GM19023 (cell line): Measurements from ENCODE around the gene CAMK1D.

Experiments
- ATAC-seq: cut with Tn5 transposase; IDR thresholded peaks from one replicate; pipeline ENCODE4 v1.9.1; 2021; ENCODE audit warnings: mild to moderate bottlenecking, moderate library complexity; ENCODE audit not compliant: unreplicated experiment

Gene CAMK1D

GRCh38 chr10:12397941-12398340 is 48.6 kb downstream of the CAMK1D start:
- ATAC-seq: no peak

DNA sequence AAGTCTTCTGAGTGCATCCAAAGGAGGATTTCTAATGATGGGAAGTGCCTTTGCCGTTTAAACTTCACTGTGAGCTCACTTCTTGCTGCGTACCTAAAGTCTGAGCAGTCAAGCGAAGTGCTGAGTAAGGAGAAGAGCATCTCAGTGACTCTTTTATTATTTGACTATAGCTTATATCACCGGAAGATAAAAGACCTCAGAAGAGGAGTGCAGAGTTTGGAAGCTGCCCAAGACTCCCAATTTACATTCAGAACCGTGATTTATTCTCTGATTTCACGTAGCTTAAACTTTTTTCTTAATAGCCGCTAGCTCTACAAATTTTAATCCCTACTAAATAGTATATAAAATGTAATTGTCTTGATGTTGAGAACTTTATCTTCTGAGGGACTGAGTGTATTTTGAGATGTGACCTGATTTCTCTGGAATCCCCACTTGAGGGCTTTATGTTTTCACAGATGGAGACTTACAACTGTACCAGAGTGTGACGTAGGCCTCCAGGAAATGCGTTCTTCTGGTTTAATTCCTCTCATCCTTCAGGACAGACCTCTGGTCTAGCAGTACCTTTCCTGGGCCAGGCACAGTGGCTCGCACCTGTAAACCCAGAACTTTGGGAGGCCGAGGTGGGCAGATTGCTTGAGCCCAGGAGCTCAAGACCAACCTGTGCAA is 51.1 kb downstream of the CAMK1D start:
- ATAC-seq: no peak

DNA sequence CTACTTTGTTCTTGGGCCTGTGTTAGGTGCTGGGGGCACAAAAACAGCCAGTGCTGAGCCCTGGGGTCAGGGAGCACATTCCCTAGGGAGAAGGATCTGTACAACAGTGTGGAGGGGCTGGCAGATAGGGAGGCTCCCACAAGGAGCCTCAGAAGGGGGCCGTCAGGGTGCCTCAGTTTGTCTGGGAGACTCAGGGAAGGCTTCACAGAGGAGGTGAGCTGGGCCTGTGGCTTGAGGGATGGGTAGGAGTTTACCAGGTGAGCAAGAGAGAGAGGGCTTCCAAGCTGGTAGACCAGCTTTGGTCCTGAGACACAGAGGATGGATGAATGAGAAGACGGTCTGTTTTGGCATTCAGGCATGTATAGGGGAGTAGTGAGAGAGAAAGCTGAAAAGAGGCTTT is 52.1 kb downstream of the CAMK1D start:
- no peak for ATAC-seq

DNA sequence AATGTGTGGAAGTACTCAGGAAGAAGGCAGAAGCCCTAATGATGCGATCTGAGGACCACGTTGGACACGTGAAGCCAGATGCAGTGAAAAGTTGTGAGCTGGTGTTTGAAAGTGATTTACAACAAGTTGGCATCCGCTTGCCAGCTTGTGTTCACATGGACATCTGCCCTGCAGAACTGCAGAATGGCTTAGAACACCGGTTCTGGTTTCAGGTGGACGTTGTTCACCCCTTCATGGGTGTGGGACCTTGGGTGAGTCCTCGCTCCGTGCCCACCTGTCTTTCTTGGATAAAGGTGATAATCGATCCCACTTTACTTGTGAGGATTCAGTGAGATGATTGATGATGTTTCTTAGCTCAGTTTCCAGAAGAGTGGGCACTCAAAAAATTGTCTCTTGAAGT is 53.8 kb downstream of the CAMK1D start:
- ATAC-seq: no peak

DNA sequence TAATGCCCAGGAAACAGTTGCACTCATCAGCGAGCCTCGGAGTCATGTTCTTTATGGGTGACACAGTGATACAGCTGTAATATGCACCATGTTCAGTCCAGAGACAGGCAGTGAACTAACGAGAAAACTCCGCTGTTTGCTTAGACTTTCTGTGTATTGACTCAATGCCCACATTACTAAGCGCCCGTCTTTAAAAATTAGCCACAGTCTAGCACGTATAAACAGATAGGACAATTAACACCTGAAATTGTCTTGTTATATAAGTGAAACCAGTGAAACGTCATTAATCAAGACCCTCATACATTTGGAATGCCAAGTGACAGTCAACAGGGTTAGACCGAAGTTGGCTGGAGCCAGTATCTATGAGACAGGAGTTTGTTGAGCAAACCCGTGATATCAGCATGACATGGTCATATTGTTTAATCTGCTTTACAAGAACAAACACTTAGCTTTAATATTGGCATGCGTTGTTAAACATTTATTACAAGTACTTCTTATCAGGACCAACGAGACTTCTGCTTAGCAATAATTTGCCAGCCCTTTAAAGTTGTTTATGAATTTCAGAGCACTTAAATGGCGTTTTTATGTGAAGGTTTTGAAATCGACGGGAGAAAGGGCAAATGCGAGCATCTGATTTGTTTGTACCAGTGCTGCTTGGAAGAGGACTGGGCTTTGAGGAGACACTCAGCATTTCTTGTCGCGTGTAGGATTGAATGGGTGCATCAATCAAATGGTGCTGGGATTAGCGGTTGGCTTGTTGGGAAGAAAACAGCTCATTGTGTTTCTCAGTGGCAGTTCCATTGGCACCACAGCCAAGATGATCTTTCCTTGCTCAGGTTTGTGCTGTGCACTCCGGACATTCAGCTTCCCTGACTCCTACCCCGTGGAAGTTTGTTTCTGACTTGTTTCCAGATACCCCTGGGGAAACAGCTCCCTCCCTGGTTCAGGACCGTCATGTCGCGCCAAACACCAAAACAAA is 56.3 kb downstream of the CAMK1D start:
- ATAC-seq: no peak

GRCh38 chr10:12406764-12407400 is 57.5 kb downstream of the CAMK1D start:
- no peak for ATAC-seq

DNA sequence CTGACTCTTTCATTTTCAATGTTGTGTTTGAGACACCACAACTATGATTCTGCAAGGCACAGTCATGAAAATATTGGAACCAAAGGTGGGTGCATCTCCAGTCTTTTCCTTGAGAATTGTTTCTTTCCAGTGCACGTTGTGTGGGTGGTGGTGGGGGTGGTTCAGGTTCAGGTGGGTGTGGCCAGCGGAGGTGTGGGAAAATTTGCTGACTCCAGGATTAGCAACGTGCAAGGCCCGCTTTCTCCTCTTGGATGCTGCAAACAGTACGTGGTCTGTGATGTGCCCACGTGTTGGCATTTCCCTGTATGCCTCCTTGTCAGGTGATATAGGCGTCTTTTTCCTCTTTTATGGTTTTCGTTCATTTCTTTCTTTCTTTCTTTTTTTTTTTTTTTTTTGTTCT is 59.1 kb downstream of the CAMK1D start:
- no peak for ATAC-seq

GRCh38 chr10:12409161-12409560 is 59.8 kb downstream of the CAMK1D start:
- no peak for ATAC-seq

DNA sequence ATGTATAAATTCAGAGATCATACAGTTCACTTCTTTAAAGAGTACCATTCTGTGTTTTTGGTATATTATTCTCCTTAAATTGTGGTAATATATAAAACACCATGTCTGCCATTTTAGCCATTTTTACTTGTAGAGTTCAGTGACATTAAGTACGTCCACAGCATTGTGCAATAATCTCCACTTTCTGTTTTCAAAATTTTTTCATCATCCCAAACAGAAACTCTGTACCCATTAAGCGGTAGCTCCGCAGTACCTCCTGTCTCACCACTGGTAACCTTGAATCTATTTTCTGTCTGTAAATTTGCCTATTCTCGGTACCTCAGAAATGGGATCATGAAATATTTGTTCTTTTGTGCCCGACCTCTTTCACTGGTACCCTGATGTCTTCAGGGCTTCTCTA is 60.3 kb downstream of the CAMK1D start:
- ATAC-seq: no peak

DNA sequence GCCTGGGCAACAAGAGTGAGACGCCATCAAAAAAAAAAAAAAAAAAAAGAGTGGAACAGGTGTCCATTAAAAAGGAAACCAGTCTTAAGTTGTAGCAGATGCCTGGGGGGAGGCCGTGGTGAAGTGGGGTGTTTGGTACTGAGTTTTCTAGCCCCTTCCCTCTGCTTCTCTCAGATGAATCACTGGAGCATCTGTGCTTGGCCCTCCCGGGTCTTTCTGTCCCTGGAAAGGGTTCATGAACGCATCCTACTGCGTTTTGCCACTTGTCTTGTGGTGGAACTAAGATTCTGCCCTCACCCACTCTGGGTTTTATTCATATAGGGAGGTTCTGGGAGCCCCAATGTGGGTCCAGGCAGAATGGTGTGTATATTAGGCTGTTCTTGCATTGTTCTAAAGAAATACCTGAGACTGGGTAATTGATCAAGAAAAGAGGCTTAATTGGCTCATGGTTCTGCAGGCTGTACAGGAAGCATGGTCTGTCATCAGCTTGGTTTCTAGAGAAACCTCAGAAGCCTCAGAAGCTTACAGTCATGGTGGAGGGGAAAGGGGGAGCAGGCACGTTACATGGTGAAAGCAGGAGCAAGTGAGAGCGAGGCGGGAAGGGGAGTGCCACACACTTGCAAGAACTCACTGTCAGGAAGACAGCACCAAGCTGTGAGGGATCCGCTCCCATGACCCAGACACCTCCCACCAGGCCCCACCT is 63.5 kb downstream of the CAMK1D start:
- no peak for ATAC-seq

DNA sequence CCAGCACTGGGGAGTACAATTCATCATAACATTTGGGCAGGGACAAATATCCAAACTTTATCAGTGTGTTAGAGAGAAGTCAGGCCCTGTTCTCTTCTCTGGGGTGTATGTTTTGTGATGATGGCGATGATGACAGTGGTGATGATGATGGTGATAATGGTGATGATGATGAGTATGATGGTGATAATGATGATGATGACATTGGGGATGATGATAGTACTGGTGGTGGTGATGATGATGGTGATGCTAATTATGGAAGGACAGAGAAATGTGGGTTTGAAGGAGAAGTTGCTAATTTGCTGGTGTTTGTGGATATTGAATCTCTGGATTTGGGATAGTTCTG is 64.0 kb downstream of the CAMK1D start:
- ATAC-seq: no peak

- no peak for ATAC-seq
These were observed 65.1 kb downstream of the CAMK1D start for GRCh38 chr10:12414278-12414989.

GRCh38 chr10:12416344-12417050 is 67.2 kb downstream of the CAMK1D start:
- no peak for ATAC-seq

DNA sequence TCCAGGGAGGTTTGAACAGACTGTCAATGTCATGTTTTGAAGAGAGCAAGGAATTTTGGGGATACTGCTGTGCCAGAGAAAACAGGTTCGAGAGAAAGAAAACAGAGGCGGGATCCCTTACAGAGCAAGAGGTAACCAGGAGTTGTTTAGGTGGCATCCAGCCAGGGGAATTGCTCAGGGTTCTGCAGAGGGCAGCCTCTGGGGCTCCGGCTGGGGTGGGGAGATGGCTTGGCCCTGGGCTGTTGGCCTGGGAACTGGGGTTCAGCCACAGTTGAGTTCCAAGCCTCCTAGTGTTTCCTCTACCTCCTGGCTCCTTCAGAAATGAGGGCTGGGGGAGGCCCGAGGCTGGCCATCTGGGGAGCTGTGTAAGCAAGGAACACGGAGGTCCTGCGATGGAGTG is 68.0 kb downstream of the CAMK1D start:
- ATAC-seq: no peak

DNA sequence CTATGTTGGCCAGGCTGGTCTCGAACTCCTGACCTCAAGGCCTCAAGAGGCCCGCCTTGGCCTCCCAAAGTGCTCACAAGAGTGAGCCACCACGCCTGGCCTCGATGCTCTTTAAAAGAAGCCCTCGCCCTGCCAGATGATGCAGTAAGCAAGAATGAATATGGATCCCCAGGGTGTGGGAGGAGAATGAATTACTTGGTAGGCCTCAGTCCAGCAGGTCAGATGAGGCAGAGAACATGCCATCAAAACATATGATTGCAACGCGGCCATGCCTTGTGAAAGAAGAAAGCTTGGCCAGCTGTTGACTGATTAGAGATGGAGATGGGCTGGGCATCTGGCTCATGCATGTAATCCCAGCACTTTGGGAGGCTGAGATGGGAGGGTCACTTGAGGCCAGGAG is 68.7 kb downstream of the CAMK1D start:
- ATAC-seq: no peak

DNA sequence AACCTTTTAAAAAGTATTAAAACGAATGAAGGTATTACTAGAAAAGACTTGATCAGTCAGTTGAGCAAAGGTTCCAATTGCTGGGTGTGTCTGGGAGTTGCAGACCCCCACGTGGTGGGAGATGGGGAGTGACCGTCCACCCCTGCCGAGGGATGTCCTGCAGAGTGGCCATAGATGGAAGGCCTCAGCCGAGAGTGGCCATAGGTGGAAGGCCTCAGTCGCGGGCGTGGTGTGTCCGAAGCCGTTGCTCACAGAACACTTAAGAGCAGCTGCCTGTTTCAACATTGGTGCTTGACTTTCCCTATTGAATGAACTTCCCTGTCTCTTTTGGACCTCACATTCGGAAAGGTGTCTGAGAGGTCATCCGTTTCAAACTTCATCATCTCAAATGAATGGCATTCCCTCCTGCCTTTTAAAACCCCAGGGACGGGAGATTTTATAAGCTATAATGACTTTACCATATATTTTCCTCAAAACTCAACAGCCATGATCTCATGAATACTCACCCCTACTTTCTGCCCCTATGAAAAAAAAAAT is 69.4 kb downstream of the CAMK1D start:
- ATAC-seq: no peak

- ATAC-seq: no peak
These were observed 70.0 kb downstream of the CAMK1D start for GRCh38 chr10:12419262-12419847.

GRCh38 chr10:12420530-12421120 is 71.3 kb downstream of the CAMK1D start:
- no peak for ATAC-seq

- no peak for ATAC-seq
These were observed 72.8 kb downstream of the CAMK1D start for GRCh38 chr10:12422189-12422588.
